HS-5 (cell line): Measurements from ENCODE around the gene STX12.
"Not testable (repeated sequence)": the region's sequence is repeated elsewhere in the genome, so short reads cannot be mapped to it uniquely, and the experiment has no call there.

Experiments
- DNase-seq: peaks from one replicate; pipeline ENCODE4 v3.0.0-alpha.2; 2012; ENCODE audit warnings: low read depth

The STX12 gene

GRCh38 chr1:27868932-27869718 is 96.1 kb downstream of the STX12 start:
- DNase-seq, result no peak

- DNase-seq, result no peak
Observed at GRCh38 chr1:27869719-27870085, 96.7 kb downstream of the STX12 start.

GRCh38 chr1:27871076-27871475 is 98.1 kb downstream of the STX12 start:
- DNase-seq, result not testable (repeated sequence)

GRCh38 chr1:27872059-27872801 is 99.2 kb downstream of the STX12 start, which contains the start of gene THEMIS2:
Gene THEMIS2 (plus strand): TSS chr1:27872544. CDS start chr1:27872572, 28 bp downstream.
- no peak for DNase-seq

- DNase-seq, result no peak
Observed at GRCh38 chr1:27872802-27873551, 100.0 kb downstream of the STX12 start.

GRCh38 chr1:27873671-27874384 is 100.8 kb downstream of the STX12 start:
- no peak for DNase-seq
